Endothelial cell of umbilical vein (primary cell): Measurements from ENCODE around the gene ABLIM1. TPM values are rescaled to one million over a fixed set of nuclear protein-coding genes. Genes with fewer than 3 reads are reported as not detected.

Experiments
- BruUV-seq: library from RNA; stranded (reverse); fragments of 400-500 nt; replicated peaks from 2 replicates; lab custom pipeline; 2021; lab: Mats Ljungman, UMichigan
- CTCF ChIA-PET: fragments of 300-600, 350-600 bp; sonication (Branson Sonifier 250); formaldehyde crosslinking; loops from one replicate; lab custom pipeline; 2021; ENCODE audit warnings: antibody characterized with exemption, inconsistent platforms; lab: Charles Lee
- POLR2A ChIA-PET: fragments of 300-600, 350-600 bp; sonication (Branson Sonifier 250); formaldehyde crosslinking; loops from one replicate; lab custom pipeline; 2021; ENCODE audit warnings: antibody characterized with exemption, inconsistent platforms; lab: Charles Lee
- DNase-seq: peaks from one replicate; pipeline ENCODE4 v3.0.0-alpha.2; 2011; ENCODE audit warnings: low read depth, low spot score
- FAIRE-seq: peaks from 2 replicates; lab custom pipeline; 2011; peaks lifted over from hg19 to GRCh38; lab: Jason Lieb, UNC
- H2AFZ ChIP-seq: 2 replicates; pipeline ENCODE4 v1.6.0; 2012; ENCODE audit warnings: low read depth, low read length, control low read depth, inconsistent platforms
- H3K27ac ChIP-seq: 2 replicates; pipeline ENCODE4 v1.5.1; 2011; ENCODE audit warnings: low read depth, mild to moderate bottlenecking, control low read depth, low read length, moderate library complexity; ENCODE audit not compliant: insufficient read depth
- H3K27me3 ChIP-seq, 2 experiments: 2 replicates each; pipeline versions ENCODE4 v1.6.0 to v1.6.1; 2011; ENCODE audit warnings: low read length in 2 of 2, mixed read lengths in 1 of 2; ENCODE audit not compliant: control insufficient read depth in 2 of 2, insufficient read depth in 2 of 2
- H3K36me3 ChIP-seq, 2 experiments: 2 replicates in 1 of 2; 3 replicates in 1 of 2; pipeline ENCODE4 v1.5.1; 2011; ENCODE audit warnings: low read length in 2 of 2, mild to moderate bottlenecking in 1 of 2, moderate library complexity in 1 of 2; ENCODE audit not compliant: control insufficient read depth in 2 of 2, insufficient read depth in 2 of 2; ENCODE audit errors: extremely low read depth in 1 of 2
- H3K4me1 ChIP-seq: 3 replicates; pipeline ENCODE4 v1.5.1; 2011; ENCODE audit warnings: mild to moderate bottlenecking, low read length; ENCODE audit not compliant: control insufficient read depth, insufficient read depth; ENCODE audit errors: extremely low read depth
- H3K4me2 ChIP-seq: 2 replicates; pipeline ENCODE4 v1.6.1; 2011; ENCODE audit warnings: low read length, control low read depth, mixed read lengths; ENCODE audit not compliant: insufficient read depth
- H3K4me3 ChIP-seq, 3 experiments: fragments of 200-600 bp in 1 of 3; sonication (generic), shearing (Covaris generic) in 1 of 3; replicated peaks in 1 of 3; 2 replicates each; pipeline ENCODE4 v1.5.1; 2011 to 2016; ENCODE audit warnings: control low read depth in 3 of 3, low read length in 3 of 3, mild to moderate bottlenecking in 2 of 3, inconsistent platforms in 1 of 3, low read depth in 1 of 3, moderate library complexity in 1 of 3; ENCODE audit not compliant: insufficient read depth in 1 of 3
- H3K79me2 ChIP-seq: 2 replicates; pipeline ENCODE4 v1.6.0; 2012; ENCODE audit warnings: low read length, inconsistent platforms; ENCODE audit not compliant: control insufficient read depth, insufficient read depth
- H3K9ac ChIP-seq: replicated peaks from 2 replicates; pipeline ENCODE3; 2011; ENCODE audit warnings: low read length, control low read depth; ENCODE audit not compliant: insufficient read depth; ENCODE audit errors: extremely low read depth
- H3K9me1 ChIP-seq: replicated peaks from 3 replicates; pipeline ENCODE4 v1.6.0; 2011; ENCODE audit warnings: mild to moderate bottlenecking, low read length; ENCODE audit not compliant: control insufficient read depth, insufficient read depth; ENCODE audit errors: extremely low read depth
- H3K9me3 ChIP-seq: replicated peaks from 2 replicates; pipeline ENCODE4 v1.5.1; 2012; ENCODE audit warnings: low read length, inconsistent platforms; ENCODE audit not compliant: control insufficient read depth, insufficient read depth
- H4K20me1 ChIP-seq: replicated peaks from 2 replicates; pipeline ENCODE3; 2011; ENCODE audit warnings: mild to moderate bottlenecking, low read length; ENCODE audit not compliant: control insufficient read depth, insufficient read depth; ENCODE audit errors: extremely low read depth
- EZH2 ChIP-seq: IDR thresholded peaks from 2 replicates; pipeline ENCODE4 v1.6.1; 2012; ENCODE audit warnings: borderline replicate concordance, low read depth, mild to moderate bottlenecking, moderate library complexity, low read length, inconsistent platforms; ENCODE audit not compliant: severe bottlenecking
- FOS ChIP-seq: IDR thresholded peaks from 2 replicates; pipeline ENCODE4 v1.6.1; 2011; ENCODE audit warnings: mild to moderate bottlenecking, low read length, moderate library complexity, borderline replicate concordance; ENCODE audit not compliant: insufficient read depth
- GATA2 ChIP-seq: IDR thresholded peaks from 2 replicates; pipeline ENCODE4 v1.7.0; 2011; ENCODE audit warnings: low read depth, mild to moderate bottlenecking, moderate library complexity, mixed read lengths, low read length; ENCODE audit not compliant: insufficient read length, insufficient read depth
- JUN ChIP-seq: IDR thresholded peaks from 2 replicates; pipeline ENCODE4 v1.6.1; 2011; ENCODE audit warnings: borderline replicate concordance, low read depth; ENCODE audit not compliant: insufficient read length, insufficient read depth
- MYC ChIP-seq: IDR thresholded peaks from one replicate; pipeline ENCODE4 v1.6.1; 2011; ENCODE audit warnings: mild to moderate bottlenecking, low read depth, low read length
- POLR2A ChIP-seq: IDR thresholded peaks from 2 replicates; pipeline ENCODE4 v1.6.1; 2012; ENCODE audit warnings: low read depth, mild to moderate bottlenecking, control low read depth, low read length
- POLR2AphosphoS5 ChIP-seq: IDR thresholded peaks from 2 replicates; pipeline ENCODE4 v1.6.1; 2012; ENCODE audit warnings: low read depth, mild to moderate bottlenecking, control low read depth, low read length, moderate library complexity; ENCODE audit not compliant: insufficient read depth
- dilution Hi-C: fragments of 300-500 bp; cut with MboI; formaldehyde crosslinking; loops from one replicate; pipeline ENCODE4 v1.15.0; 2019; ENCODE audit warnings: low sequenced_read_pairs; ENCODE audit not compliant: extremely low pct_ligation_motif_present
- intact Hi-C: fragments of 100-400 bp; cut with micrococcal nuclease; formaldehyde crosslinking; loops from one replicate; pipeline ENCODE4 v1.10.0; 2022
- polyA plus RNA-seq, 4 experiments: library from polyadenylated mRNA; depleted of rRNA in 3 of 4; stranded (reverse) in 3 of 4; unstranded in 1 of 4; fragments of >200 nt; gene quantifications; 2 replicates each; pipeline versions ENCODE4 v1.2.1 to v1.2.3, GENCODE V29; 2011 to 2012; ENCODE audit warnings: missing spikeins in 1 of 4
- total RNA-seq: library from RNA; stranded (reverse); gene quantifications from 2 replicates; pipeline ENCODE4 v1.2.3, GENCODE V29; 2021
- TF ChIP-seq, protein P1 (sequence below): IDR thresholded peaks from 2 replicates; pipeline ENCODE4 v1.6.1; 2011; ENCODE audit not compliant: insufficient read depth, insufficient read length
- TF ChIP-seq, protein P2 (sequence below), 2 donors: IDR thresholded peaks; 1 replicate in 1 of 2; 2 replicates in 1 of 2; pipeline ENCODE4 v1.5.1; 2011; ENCODE audit warnings: low read length in 2 of 2, mild to moderate bottlenecking in 2 of 2, moderate library complexity in 2 of 2, control low read depth in 1 of 2, inconsistent platforms in 1 of 2, low read depth in 1 of 2; ENCODE audit not compliant: insufficient read depth in 1 of 2; ENCODE audit errors: extremely low read depth in 1 of 2

The ABLIM1 gene
- total and polyA plus RNA-seq, 2 donors (not counting 3 experiments of a cell fraction or from before 2014, with no cell fraction given) = 128 to 235 TPM

DNA sequence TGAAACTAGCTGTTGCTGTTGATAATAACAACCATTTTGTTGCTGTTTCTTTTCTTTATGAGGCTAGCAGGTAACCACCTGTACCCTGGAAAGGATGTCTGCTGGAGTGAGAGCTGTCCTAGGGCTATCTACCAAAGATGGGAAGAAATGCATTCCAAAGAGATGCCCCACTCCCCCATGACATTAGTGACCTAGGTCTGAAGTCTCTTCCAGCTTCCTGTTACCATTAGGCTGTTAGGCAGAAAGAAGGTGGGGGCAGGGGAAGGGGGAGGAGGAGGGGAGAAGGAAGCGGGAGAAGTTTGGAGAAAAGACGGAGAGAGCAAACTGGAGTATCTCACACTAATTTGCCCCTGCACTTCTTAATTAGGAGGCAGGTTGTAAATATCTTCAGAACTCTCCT lies 118.5 kb downstream of the ABLIM1 start:
- POLR2A ChIA-PET = no interaction called here
- Histone ChIP-seq H3K9ac (no peak overlapping the region), H4K20me1 (no peaks in the 10 kb centered on the region), H2AFZ (no peak overlapping the region), H3K27ac (no peak overlapping the region), H3K9me1 (no peaks in the 10 kb centered on the region), H3K4me2 (no peak overlapping the region), H3K79me2 (no peaks in the 10 kb centered on the region), H3K4me1 (peaks cover 12% of the 10 kb centered on the region), H3K4me3 (no peak overlapping the region), H3K36me3 (peaks cover 0 to 7% of the 10 kb centered on the region in 2 experiments), H3K9me3 (no peaks in the 10 kb centered on the region), H3K27me3 (no peaks in the 10 kb centered on the region)
- TF ChIP-seq FOS = no peak
- no peak for TF ChIP-seq EZH2
- TF ChIP-seq MYC = no peak
- TF ChIP-seq POLR2AphosphoS5 = no peak
- no peak for TF ChIP-seq GATA2
- TF ChIP-seq, protein P1, sequence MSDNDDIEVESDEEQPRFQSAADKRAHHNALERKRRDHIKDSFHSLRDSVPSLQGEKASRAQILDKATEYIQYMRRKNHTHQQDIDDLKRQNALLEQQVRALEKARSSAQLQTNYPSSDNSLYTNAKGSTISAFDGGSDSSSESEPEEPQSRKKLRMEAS = no peak
- TF ChIP-seq POLR2A = no peak
- no peak for TF ChIP-seq JUN
- TF ChIP-seq, protein P2, sequence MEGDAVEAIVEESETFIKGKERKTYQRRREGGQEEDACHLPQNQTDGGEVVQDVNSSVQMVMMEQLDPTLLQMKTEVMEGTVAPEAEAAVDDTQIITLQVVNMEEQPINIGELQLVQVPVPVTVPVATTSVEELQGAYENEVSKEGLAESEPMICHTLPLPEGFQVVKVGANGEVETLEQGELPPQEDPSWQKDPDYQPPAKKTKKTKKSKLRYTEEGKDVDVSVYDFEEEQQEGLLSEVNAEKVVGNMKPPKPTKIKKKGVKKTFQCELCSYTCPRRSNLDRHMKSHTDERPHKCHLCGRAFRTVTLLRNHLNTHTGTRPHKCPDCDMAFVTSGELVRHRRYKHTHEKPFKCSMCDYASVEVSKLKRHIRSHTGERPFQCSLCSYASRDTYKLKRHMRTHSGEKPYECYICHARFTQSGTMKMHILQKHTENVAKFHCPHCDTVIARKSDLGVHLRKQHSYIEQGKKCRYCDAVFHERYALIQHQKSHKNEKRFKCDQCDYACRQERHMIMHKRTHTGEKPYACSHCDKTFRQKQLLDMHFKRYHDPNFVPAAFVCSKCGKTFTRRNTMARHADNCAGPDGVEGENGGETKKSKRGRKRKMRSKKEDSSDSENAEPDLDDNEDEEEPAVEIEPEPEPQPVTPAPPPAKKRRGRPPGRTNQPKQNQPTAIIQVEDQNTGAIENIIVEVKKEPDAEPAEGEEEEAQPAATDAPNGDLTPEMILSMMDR (IDR thresholded peaks at IDR 0.05; ENCODE audit: extremely low read depth in 1 of 2, insufficient read depth in 1 of 2, low read depth in 1 of 2, low read length in 2 of 2) = no peak
- BruUV-seq = no TSS peak
- dilution Hi-C loops (no loop called here), intact Hi-C loops (no loop called here)
- FAIRE-seq = no peak
- DNase-seq = no peak
- CTCF ChIA-PET = interaction anchor here (0.6 to 6.8 kb wide), 5 partner anchors 8 to 236 kb away, joined by 3 to 37 read pairs (median 3); no protein-coding TSS in a partner anchor
